Parathyroid adenoma (tissue), 2 donors: ENCODE measurements around the gene SAYSD1.

ENCODE experiments used
- H2AFZ ChIP-seq: fragments of 300-600 bp; sonication (generic); one replicate; pipeline ENCODE4 v1.7.0; 2017; ENCODE audit warnings: antibody characterized with exemption, mild to moderate bottlenecking
- H3K27ac ChIP-seq: fragments of 300-600 bp; sonication (generic); one replicate; pipeline ENCODE4 v1.7.0; 2017
- H3K27me3 ChIP-seq: fragments of 300-600 bp; sonication (generic); one replicate; pipeline ENCODE4 v1.7.0; 2017; ENCODE audit warnings: low read length; ENCODE audit not compliant: control insufficient read depth, insufficient read depth
- H3K36me3 ChIP-seq: fragments of 300-600 bp; sonication (generic); one replicate; pipeline ENCODE4 v1.7.0; 2017; ENCODE audit warnings: low read length; ENCODE audit not compliant: control insufficient read depth, insufficient read depth
- H3K4me1 ChIP-seq: fragments of 300-600 bp; sonication (generic); one replicate; pipeline ENCODE4 v1.7.0; 2017; ENCODE audit warnings: control low read depth
- H3K4me2 ChIP-seq: fragments of 300-600 bp; sonication (generic); one replicate; pipeline ENCODE4 v1.7.0; 2017; ENCODE audit warnings: low read length
- H3K4me3 ChIP-seq: fragments of 300-600 bp; sonication (generic); one replicate; pipeline ENCODE4 v1.7.0; 2017; ENCODE audit warnings: low read depth, low read length
- H3K79me2 ChIP-seq: fragments of 300-600 bp; sonication (generic); one replicate; pipeline ENCODE4 v1.7.0; 2017; ENCODE audit warnings: control low read depth
- H3K9ac ChIP-seq: fragments of 300-600 bp; sonication (generic); one replicate; pipeline ENCODE4 v1.7.0; 2017; ENCODE audit warnings: mild to moderate bottlenecking
- H3K9me3 ChIP-seq: fragments of 300-600 bp; sonication (generic); one replicate; pipeline ENCODE4 v1.7.0; 2017; ENCODE audit warnings: low read length; ENCODE audit not compliant: control insufficient read depth
- CTCF ChIP-seq: fragments of 300-600 bp; sonication (generic); IDR thresholded peaks from one replicate; pipeline ENCODE4 v1.7.0; 2017; ENCODE audit warnings: antibody characterized with exemption, mild to moderate bottlenecking
- donor health status: primary hyperparathyroidism.

SAYSD1 gene

GRCh38 chr6:39056191-39056590, 58.8 kb downstream of the SAYSD1 start:
- no peak overlapping the region for H2AFZ ChIP-seq
- no peak overlapping the region for H3K4me2 ChIP-seq
- no peaks in the 10 kb centered on the region for H3K79me2 ChIP-seq
- H3K9me3 ChIP-seq = no peaks in the 10 kb centered on the region
- H3K9ac ChIP-seq = no peak overlapping the region
- no peaks in the 10 kb centered on the region for H3K36me3 ChIP-seq
- H3K4me1 ChIP-seq = no peaks in the 10 kb centered on the region
- no peak for TF ChIP-seq CTCF
- H3K27ac ChIP-seq = no peak overlapping the region
- H3K4me3 ChIP-seq = no peak overlapping the region
- no peaks in the 10 kb centered on the region for H3K27me3 ChIP-seq

GRCh38 chr6:39055661-39056060, 59.3 kb downstream of the SAYSD1 start:
- no peak overlapping the region for H2AFZ ChIP-seq
- no peaks in the 10 kb centered on the region for H3K9me3 ChIP-seq
- H3K36me3 ChIP-seq = no peaks in the 10 kb centered on the region
- no peak overlapping the region for H3K9ac ChIP-seq
- no peak for TF ChIP-seq CTCF
- no peaks in the 10 kb centered on the region for H3K4me1 ChIP-seq
- H3K79me2 ChIP-seq = no peaks in the 10 kb centered on the region
- H3K4me2 ChIP-seq = no peak overlapping the region
- H3K27ac ChIP-seq = no peak overlapping the region
- H3K4me3 ChIP-seq = no peak overlapping the region
- H3K27me3 ChIP-seq = no peaks in the 10 kb centered on the region

GRCh38 chr6:39054577-39055142, 60.3 kb downstream of the SAYSD1 start:
- no peak overlapping the region for H3K9ac ChIP-seq
- no peak for TF ChIP-seq CTCF
- H3K4me3 ChIP-seq = no peak overlapping the region
- no peaks in the 10 kb centered on the region for H3K79me2 ChIP-seq
- no peak overlapping the region for H2AFZ ChIP-seq
- H3K4me1 ChIP-seq = no peaks in the 10 kb centered on the region
- H3K4me2 ChIP-seq = no peak overlapping the region
- H3K27ac ChIP-seq = no peak overlapping the region
- no peaks in the 10 kb centered on the region for H3K9me3 ChIP-seq
- no peaks in the 10 kb centered on the region for H3K27me3 ChIP-seq
- no peaks in the 10 kb centered on the region for H3K36me3 ChIP-seq
